Smooth muscle cell (in vitro differentiated cells): ENCODE data around the gene COPRS. TPM values are rescaled to one million over a fixed set of nuclear protein-coding genes. Genes with fewer than 3 reads are reported as not detected.
A peak's percentile ranks its signal among the peaks of the same experiment; 100 is the strongest.

Source experiments
- DNase-seq: peaks from one replicate; lab custom pipeline; 2025; ENCODE audit not compliant: unreplicated experiment; lab: John Stamatoyannopoulos, UW
- H2AFZ ChIP-seq: fragments of 200-600 bp; sonication (generic); 2 replicates; pipeline ENCODE4 v1.6.0; 2016; ENCODE audit warnings: antibody characterized with exemption, low read depth, mild to moderate bottlenecking
- H3F3A ChIP-seq: fragments of 200-600 bp; sonication (generic); 2 replicates; pipeline ENCODE4 v1.6.0; 2017; ENCODE audit warnings: antibody characterized with exemption, low read depth
- H3K27ac ChIP-seq: fragments of 200-600 bp; sonication (generic); 2 replicates; pipeline ENCODE4 v1.5.1; 2016; ENCODE audit warnings: low read depth, mild to moderate bottlenecking
- H3K27me3 ChIP-seq: fragments of 200-600 bp; sonication (generic); 2 replicates; pipeline ENCODE4 v1.6.1; 2016; ENCODE audit warnings: low read depth, mild to moderate bottlenecking
- H3K36me3 ChIP-seq: fragments of 200-600 bp; sonication (generic); 2 replicates; pipeline ENCODE4 v1.5.1; 2016; ENCODE audit warnings: low read depth
- H3K4me1 ChIP-seq: fragments of 200-600 bp; sonication (generic); 2 replicates; pipeline ENCODE4 v1.5.1; 2016; ENCODE audit warnings: low read depth
- H3K4me2 ChIP-seq: fragments of 200-600 bp; sonication (generic); 2 replicates; pipeline ENCODE4 v1.6.0; 2016; ENCODE audit warnings: mild to moderate bottlenecking
- H3K4me3 ChIP-seq: fragments of 200-600 bp; sonication (generic); 2 replicates; pipeline ENCODE4 v1.5.1; 2016; ENCODE audit warnings: mild to moderate bottlenecking
- H3K79me2 ChIP-seq: fragments of 200-600 bp; sonication (generic); 2 replicates; pipeline ENCODE4 v1.6.0; 2016; ENCODE audit warnings: low read depth, mild to moderate bottlenecking
- H3K9ac ChIP-seq: fragments of 200-600 bp; sonication (generic); 2 replicates; pipeline ENCODE4 v1.6.0; 2016; ENCODE audit warnings: low read depth
- H3K9me3 ChIP-seq: fragments of 200-600 bp; sonication (generic); replicated peaks from 2 replicates; pipeline ENCODE4 v1.5.1; 2016; ENCODE audit warnings: low read depth
- H4K20me1 ChIP-seq: fragments of 200-600 bp; sonication (generic); 2 replicates; pipeline ENCODE4 v1.6.0; 2016; ENCODE audit warnings: low read depth
- WGBS: methylation state at CpG from one replicate; pipeline ENCODE4 v1.1.7; 2016; ENCODE audit warnings: low lambda C conversion rate; 5-methylcytosine and 5-hydroxymethylcytosine counted together
- polyA plus RNA-seq: library from polyadenylated mRNA; unstranded; fragments of >200 nt; fragmentation: Nextera tagmentation; extraction: Ambion mirVana; gene quantifications from 2 replicates; pipeline ENCODE4 v1.2.1, GENCODE V29; 2016
- total RNA-seq: library from RNA; depleted of rRNA; stranded (reverse); fragments of >200 nt; gene quantifications from 2 replicates; pipeline ENCODE4 v1.2.3, GENCODE V29; 2014
- TF ChIP-seq, protein P1 (sequence below): fragments of 200-600 bp; sonication (generic); IDR thresholded peaks from 2 replicates; pipeline ENCODE4 v1.5.1; 2017; ENCODE audit warnings: borderline replicate concordance, mild to moderate bottlenecking, antibody characterized with exemption; ENCODE audit not compliant: insufficient read depth, poor library complexity, severe bottlenecking

The COPRS gene
- total and polyA plus RNA-seq, 2 experiments from 2014 or later = 55.7 to 78.9 TPM

DNA sequence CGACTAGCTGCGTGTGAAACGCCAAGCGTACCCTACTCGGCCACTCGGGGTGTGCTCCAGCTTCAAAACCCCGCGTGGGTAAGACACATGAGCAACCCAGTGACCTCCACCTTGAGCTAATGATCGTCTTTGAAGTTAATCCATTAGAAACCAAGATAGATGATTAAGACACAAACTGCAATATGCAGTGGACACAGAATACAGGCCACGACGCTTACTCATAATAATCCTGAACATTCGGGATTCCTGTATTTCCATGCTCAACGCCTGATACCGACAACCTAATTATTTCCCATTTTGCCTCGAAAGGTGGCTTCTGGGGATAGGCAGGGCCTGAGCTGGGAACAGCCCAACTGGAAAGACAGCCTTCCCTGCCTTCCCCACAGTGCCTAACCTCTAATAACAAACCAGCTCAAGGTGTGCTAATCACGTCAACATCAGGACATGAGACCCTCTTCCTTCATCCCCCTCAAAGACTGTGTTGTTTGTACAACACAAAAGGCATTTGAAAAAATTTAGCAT, 504 bp upstream of the COPRS start:
- H3K27me3 ChIP-seq = no peaks in the 10 kb centered on the region
- H3K27ac ChIP-seq = peak overlapping the region; percentile 64
- H3K36me3 ChIP-seq = peaks cover 7% of the 10 kb centered on the region
- H3K4me2 ChIP-seq = peak overlapping the region; percentile 83
- DNase-seq = no peak
- H3F3A ChIP-seq = peaks cover 10% of the 10 kb centered on the region
- peak overlapping the region; percentile 55 for H3K4me3 ChIP-seq
- H3K79me2 ChIP-seq = peaks cover 16% of the 10 kb centered on the region
- H4K20me1 ChIP-seq = peaks cover 30% of the 10 kb centered on the region
- no peaks in the 10 kb centered on the region for H3K9me3 ChIP-seq
- no peak overlapping the region for H3K9ac ChIP-seq
- H2AFZ ChIP-seq = no peak overlapping the region
- peaks cover 7% of the 10 kb centered on the region for H3K4me1 ChIP-seq
- TF ChIP-seq, protein P1, sequence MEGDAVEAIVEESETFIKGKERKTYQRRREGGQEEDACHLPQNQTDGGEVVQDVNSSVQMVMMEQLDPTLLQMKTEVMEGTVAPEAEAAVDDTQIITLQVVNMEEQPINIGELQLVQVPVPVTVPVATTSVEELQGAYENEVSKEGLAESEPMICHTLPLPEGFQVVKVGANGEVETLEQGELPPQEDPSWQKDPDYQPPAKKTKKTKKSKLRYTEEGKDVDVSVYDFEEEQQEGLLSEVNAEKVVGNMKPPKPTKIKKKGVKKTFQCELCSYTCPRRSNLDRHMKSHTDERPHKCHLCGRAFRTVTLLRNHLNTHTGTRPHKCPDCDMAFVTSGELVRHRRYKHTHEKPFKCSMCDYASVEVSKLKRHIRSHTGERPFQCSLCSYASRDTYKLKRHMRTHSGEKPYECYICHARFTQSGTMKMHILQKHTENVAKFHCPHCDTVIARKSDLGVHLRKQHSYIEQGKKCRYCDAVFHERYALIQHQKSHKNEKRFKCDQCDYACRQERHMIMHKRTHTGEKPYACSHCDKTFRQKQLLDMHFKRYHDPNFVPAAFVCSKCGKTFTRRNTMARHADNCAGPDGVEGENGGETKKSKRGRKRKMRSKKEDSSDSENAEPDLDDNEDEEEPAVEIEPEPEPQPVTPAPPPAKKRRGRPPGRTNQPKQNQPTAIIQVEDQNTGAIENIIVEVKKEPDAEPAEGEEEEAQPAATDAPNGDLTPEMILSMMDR = no peak
- 11% methylated on average over 16 of the region's 16 CpGs for WGBS

DNA sequence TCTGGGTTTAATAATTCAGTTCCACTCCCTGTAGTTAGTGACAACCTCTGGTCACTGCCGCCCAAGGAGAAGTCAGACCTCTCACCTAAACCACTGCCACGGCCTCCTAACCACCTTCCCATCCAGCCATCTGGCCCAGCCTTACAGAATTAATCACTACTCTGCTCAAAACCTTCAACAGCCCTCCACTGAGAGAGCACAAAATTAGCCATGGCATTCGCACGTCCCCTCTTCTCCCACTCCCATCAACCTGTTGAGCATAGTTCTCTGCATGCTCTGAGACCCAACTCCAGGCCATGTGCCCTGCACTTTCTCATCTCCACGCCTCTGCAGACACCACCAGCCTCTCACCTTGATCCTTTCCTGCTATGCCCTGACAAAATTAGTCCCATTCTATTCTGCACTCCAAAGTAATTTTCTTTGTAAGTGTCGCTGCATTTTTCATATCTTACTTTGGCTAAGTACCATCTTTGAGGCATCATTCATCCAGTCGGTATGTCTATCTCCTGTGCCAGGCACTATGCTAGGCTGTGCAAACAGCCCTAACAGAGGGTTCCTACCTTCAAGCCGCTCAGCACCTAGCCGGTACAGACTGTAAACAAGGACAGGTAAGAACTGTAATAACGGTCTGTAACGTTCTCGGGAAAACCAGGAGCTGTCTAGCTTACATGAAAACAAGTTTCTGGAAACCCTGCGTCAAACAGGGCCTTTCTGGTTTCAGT, 963 bp downstream of the COPRS start:
- TF ChIP-seq, protein P1 = no peak
- no peaks in the 10 kb centered on the region for H3K27me3 ChIP-seq
- WGBS = 35% methylated on average over 13 of the region's 13 CpGs
- H3K36me3 ChIP-seq = no peaks in the 10 kb centered on the region
- H3K27ac ChIP-seq = peak overlapping the region; percentile 40
- no peak for DNase-seq
- H3K4me3 ChIP-seq = peak overlapping the region; percentile 55
- peaks cover 7% of the 10 kb centered on the region for H3K4me1 ChIP-seq
- peak overlapping the region; percentile 34 for H3K9ac ChIP-seq
- H3K4me2 ChIP-seq = peak overlapping the region; percentile 83
- peaks cover 10% of the 10 kb centered on the region for H3F3A ChIP-seq
- H3K79me2 ChIP-seq = peaks cover 16% of the 10 kb centered on the region
- H4K20me1 ChIP-seq = peaks cover 32% of the 10 kb centered on the region
- H2AFZ ChIP-seq = peak overlapping the region; percentile 5
- no peaks in the 10 kb centered on the region for H3K9me3 ChIP-seq

DNA sequence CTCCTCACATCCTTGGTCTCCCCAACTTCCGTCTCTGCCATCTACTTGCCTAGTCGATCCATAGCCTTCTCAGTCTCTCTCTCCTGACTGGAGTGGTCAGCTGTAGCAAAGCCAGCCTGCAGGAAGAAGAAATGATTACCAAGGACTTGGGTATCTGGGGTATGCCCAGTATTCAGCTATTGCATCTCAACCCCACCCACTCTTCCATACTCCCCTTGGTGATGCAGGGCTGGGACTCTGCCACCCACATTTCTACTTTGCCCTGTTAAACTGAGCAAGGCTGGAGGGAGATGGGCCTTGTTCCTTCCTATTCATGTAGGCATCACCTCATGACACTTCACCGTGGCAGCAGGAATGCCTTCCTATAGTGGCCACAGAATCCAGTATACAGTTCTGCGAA, 2.3 kb downstream of the COPRS start:
- no peak overlapping the region for H3K9ac ChIP-seq
- peaks cover 7% of the 10 kb centered on the region for H3K4me1 ChIP-seq
- peak overlapping the region; percentile 83 for H3K4me2 ChIP-seq
- 92% methylated on average over 4 of the region's 4 CpGs for WGBS
- H3K36me3 ChIP-seq = peaks cover 4% of the 10 kb centered on the region
- H3K79me2 ChIP-seq = peaks cover 16% of the 10 kb centered on the region
- DNase-seq = no peak
- H3K27ac ChIP-seq = no peak overlapping the region
- H3K27me3 ChIP-seq = no peaks in the 10 kb centered on the region
- peaks cover 10% of the 10 kb centered on the region for H3F3A ChIP-seq
- TF ChIP-seq, protein P1 = no peak
- no peaks in the 10 kb centered on the region for H3K9me3 ChIP-seq
- H4K20me1 ChIP-seq = peaks cover 32% of the 10 kb centered on the region
- H2AFZ ChIP-seq = no peak overlapping the region
- H3K4me3 ChIP-seq = no peak overlapping the region
